HepG2 (cell line): ENCODE results near the gene SND1.

Experiments
- ATF1 ChIP-seq: IDR thresholded peaks from 2 replicates; pipeline ENCODE4 v1.6.1; 2016; ENCODE audit warnings: mild to moderate bottlenecking, control low read depth
- CBFB ChIP-seq: sonication (generic); formaldehyde crosslinking; IDR thresholded peaks from 2 replicates; pipeline ENCODE4 v1.4.0; 2020; ENCODE audit warnings: missing genetic modification reagents
- CEBPB ChIP-seq: IDR thresholded peaks from 2 replicates; pipeline ENCODE4 v1.6.1; 2011; ENCODE audit warnings: low read depth, low read length, improper control_type of control experiment, borderline replicate concordance
- POLR2AphosphoS5 ChIP-seq: IDR thresholded peaks from 2 replicates; pipeline ENCODE4 v1.6.1; 2012; ENCODE audit warnings: low read depth, low read length
- TAF1 ChIP-seq: sonication (generic); formaldehyde crosslinking; IDR thresholded peaks from 2 replicates; pipeline ENCODE4 v1.4.0; 2020; ENCODE audit warnings: missing genetic modification reagents
- TCF7L2 ChIP-seq: IDR thresholded peaks from 2 replicates; pipeline ENCODE4 v1.6.1; 2011; ENCODE audit warnings: mild to moderate bottlenecking, low read depth, low read length, moderate library complexity
- TSC22D2 ChIP-seq: sonication (generic); formaldehyde crosslinking; IDR thresholded peaks from 2 replicates; pipeline ENCODE4 v1.5.1; 2020; ENCODE audit warnings: missing genetic modification reagents, mild to moderate bottlenecking, borderline replicate concordance
- TF ChIP-seq, protein P1 (sequence below): sonication (generic); formaldehyde crosslinking; IDR thresholded peaks from 2 replicates; pipeline ENCODE4 v1.8.1; 2023; ENCODE audit warnings: mild to moderate bottlenecking, moderate library complexity, missing genetic modification reagents
- TF ChIP-seq, protein P2 (sequence below): sonication (generic); formaldehyde crosslinking; IDR thresholded peaks from 2 replicates; pipeline ENCODE4 v1.8.1; 2023; ENCODE audit warnings: mild to moderate bottlenecking, missing genetic modification reagents

DNA sequence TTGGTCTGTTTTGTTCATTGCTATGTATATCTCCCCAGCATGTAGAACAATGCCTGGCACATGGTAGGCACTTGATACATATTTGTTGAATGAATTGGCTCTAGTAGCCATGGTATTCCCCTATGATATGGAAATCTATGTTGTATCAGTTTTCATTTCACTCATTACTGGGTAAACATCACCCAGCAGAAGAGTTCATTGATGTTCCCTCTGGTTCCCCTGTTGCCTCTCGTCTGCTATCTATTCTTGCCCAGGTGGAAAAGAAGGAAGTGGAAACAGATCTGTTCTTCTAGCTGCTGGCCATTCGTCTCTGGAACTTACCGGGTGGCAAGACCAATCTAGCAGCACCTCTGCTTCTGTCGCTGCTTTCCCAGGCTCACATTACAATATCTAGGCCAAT, 307.8 kb downstream of the SND1 start:
- TF ChIP-seq TSC22D2 (CRISPR knock-in tag), result no peak
- TF ChIP-seq ATF1 (CRISPR knock-in tag), result no peak
- TF ChIP-seq, protein P1, sequence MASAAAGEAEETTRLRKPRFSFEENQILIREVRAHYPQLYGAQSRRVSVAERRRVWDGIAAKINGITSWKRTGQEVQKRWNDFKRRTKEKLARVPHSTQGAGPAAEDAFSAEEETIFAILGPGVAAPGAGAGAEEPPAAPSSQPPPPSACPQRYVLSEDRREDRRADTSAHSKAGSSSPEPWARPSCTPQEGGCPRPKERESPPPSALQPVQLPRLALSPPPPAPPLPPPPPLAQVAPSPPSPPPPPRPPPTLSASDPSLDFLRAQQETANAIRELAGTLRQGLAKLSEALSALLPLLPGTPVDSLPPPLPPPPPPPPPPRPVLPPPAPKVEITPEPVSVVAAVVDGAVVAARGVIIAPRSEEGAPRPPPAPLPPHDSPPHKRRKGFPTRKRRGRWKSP (CRISPR knock-in tag), result no peak
- no peak for TF ChIP-seq TCF7L2
- TF ChIP-seq POLR2AphosphoS5, result no peak
- TF ChIP-seq, protein P2, sequence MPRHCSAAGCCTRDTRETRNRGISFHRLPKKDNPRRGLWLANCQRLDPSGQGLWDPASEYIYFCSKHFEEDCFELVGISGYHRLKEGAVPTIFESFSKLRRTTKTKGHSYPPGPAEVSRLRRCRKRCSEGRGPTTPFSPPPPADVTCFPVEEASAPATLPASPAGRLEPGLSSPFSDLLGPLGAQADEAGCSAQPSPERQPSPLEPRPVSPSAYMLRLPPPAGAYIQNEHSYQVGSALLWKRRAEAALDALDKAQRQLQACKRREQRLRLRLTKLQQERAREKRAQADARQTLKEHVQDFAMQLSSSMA (CRISPR knock-in tag), result no peak
- no peak for TF ChIP-seq CEBPB
- TF ChIP-seq CBFB (CRISPR knock-in tag), result no peak
- no peak for TF ChIP-seq TAF1 (CRISPR knock-in tag)
